Adipose tissue (tissue), 3 donors: ENCODE measurements around the gene TMTC2. TPM values are rescaled to one million over a fixed set of nuclear protein-coding genes. Genes with fewer than 3 reads are reported as not detected.

ENCODE experiments used
- H3K27ac ChIP-seq: one replicate; pipeline ENCODE4 v1.5.1; 2013; ENCODE audit warnings: low read depth, low read length
- WGBS, 3 donors: extraction: QIAGEN DNeasy Blood & Tissue Kit; methylation state at CpG; one replicate each; pipeline ENCODE4 v1.1.7; 2013; 5-methylcytosine and 5-hydroxymethylcytosine counted together
- polyA plus RNA-seq, 3 donors: library from polyadenylated mRNA; stranded (reverse); fragments of 200-250 nt; gene quantifications; one replicate each; pipeline ENCODE4 v1.2.3, GENCODE V29; 2013
- donor health status: healthy with polysubstance abuse.
- donor health status: Bipolar disorder and iron deficiency.
- donor health status: healthy.

Gene TMTC2
- polyA plus RNA-seq, 3 donors, result 2.0 to 4.1 (median 3.1) TPM

GRCh38 chr12:82857911-82858533 lies 171.3 kb downstream of the TMTC2 start:
- no peak overlapping the region for H3K27ac ChIP-seq
- WGBS, 3 donors, result 84 to 90% (median 89%) methylated on average over 10 of the region's 10 CpGs

- WGBS, 3 donors, result 95 to 97% (median 96%) methylated on average over 3 of the region's 3 CpGs
- no peak overlapping the region for H3K27ac ChIP-seq
Observed at GRCh38 chr12:82858534-82858917, 171.8 kb downstream of the TMTC2 start.

- H3K27ac ChIP-seq, result no peak overlapping the region
- 40 to 79% (median 42%) methylated on average over 1 of the region's 1 CpG for WGBS, 3 donors
Observed at GRCh38 chr12:82862069-82862841, 175.5 kb downstream of the TMTC2 start.

GRCh38 chr12:82862876-82863649 lies 176.4 kb downstream of the TMTC2 start:
- WGBS, 3 donors, result 73 to 86% (median 77%) methylated on average over 6 of the region's 6 CpGs
- no peak overlapping the region for H3K27ac ChIP-seq

- no peak overlapping the region for H3K27ac ChIP-seq
- WGBS, 3 donors, result 96 to 97% (median 96%) methylated on average over 4 of the region's 4 CpGs
Observed at GRCh38 chr12:82866227-82866775, 179.6 kb downstream of the TMTC2 start.

GRCh38 chr12:82866946-82867345 lies 180.2 kb downstream of the TMTC2 start:
- no peak overlapping the region for H3K27ac ChIP-seq
- WGBS, 3 donors, result 84 to 92% (median 87%) methylated on average over 3 of the region's 3 CpGs

- no peak overlapping the region for H3K27ac ChIP-seq
- 59 to 79% (median 71%) methylated on average over 6 of the region's 6 CpGs for WGBS, 3 donors
Observed at GRCh38 chr12:82867762-82868500, 181.2 kb downstream of the TMTC2 start.

- H3K27ac ChIP-seq, result no peak overlapping the region
Observed at GRCh38 chr12:82870771-82871377, 184.2 kb downstream of the TMTC2 start.

GRCh38 chr12:82872088-82872487 lies 185.4 kb downstream of the TMTC2 start:
- H3K27ac ChIP-seq, result no peak overlapping the region
- 90 to 97% (median 92%) methylated on average over 2 of the region's 2 CpGs for WGBS, 3 donors

- no peak overlapping the region for H3K27ac ChIP-seq
Observed at GRCh38 chr12:82873309-82873708, 186.6 kb downstream of the TMTC2 start.

- whole genome bisulfite sequencing, 3 donors, result 93 to 96% (median 94%) methylated on average over 3 of the region's 3 CpGs
- H3K27ac ChIP-seq, result no peak overlapping the region
Observed at GRCh38 chr12:82873951-82874350, 187.2 kb downstream of the TMTC2 start.

- 85 to 93% (median 88%) methylated on average over 1 of the region's 1 CpG for WGBS, 3 donors
- H3K27ac ChIP-seq, result no peak overlapping the region
Observed at GRCh38 chr12:82874945-82875344, 188.2 kb downstream of the TMTC2 start.

- 47 to 97% (median 80%) methylated on average over 2 of the region's 2 CpGs for WGBS, 3 donors
Observed at GRCh38 chr12:82876075-82876474, 189.4 kb downstream of the TMTC2 start.

GRCh38 chr12:82877963-82878362 lies 191.3 kb downstream of the TMTC2 start:
- H3K27ac ChIP-seq, result no peak overlapping the region
- 90 to 98% (median 97%) methylated on average over 1 of the region's 1 CpG for WGBS, 3 donors

More at GRCh38 chr12:82876075-82876474, 189.4 kb downstream of the TMTC2 start:
- no peak overlapping the region for H3K27ac ChIP-seq

GRCh38 chr12:82880442-82880901 lies 193.8 kb downstream of the TMTC2 start:
- WGBS, 3 donors, result 13 to 47% (median 42%) methylated on average over 5 of the region's 5 CpGs
- no peak overlapping the region for H3K27ac ChIP-seq

- no peak overlapping the region for H3K27ac ChIP-seq
- 85 to 94% (median 90%) methylated on average over 8 of the region's 8 CpGs for WGBS, 3 donors
Observed at GRCh38 chr12:82883394-82884355, 197.0 kb downstream of the TMTC2 start.
